DMS79 (cell line): ENCODE measurements around the gene PMEPA1.

Experiments used
- DNase-seq: peaks from one replicate; lab custom pipeline; 2025; lab: John Stamatoyannopoulos, UW

Gene PMEPA1

GRCh38 chr20:57622579-57623381, 87.0 kb downstream of the PMEPA1 start:
- peak; percentile 5 for DNase-seq

- DNase-seq, result no peak
Observed at GRCh38 chr20:57622201-57622570, 87.6 kb downstream of the PMEPA1 start.

- DNase-seq, result no peak
Observed at GRCh38 chr20:57621421-57622200, 88.2 kb downstream of the PMEPA1 start.

GRCh38 chr20:57620999-57621398, 88.8 kb downstream of the PMEPA1 start:
- DNase-seq, result no peak

DNA sequence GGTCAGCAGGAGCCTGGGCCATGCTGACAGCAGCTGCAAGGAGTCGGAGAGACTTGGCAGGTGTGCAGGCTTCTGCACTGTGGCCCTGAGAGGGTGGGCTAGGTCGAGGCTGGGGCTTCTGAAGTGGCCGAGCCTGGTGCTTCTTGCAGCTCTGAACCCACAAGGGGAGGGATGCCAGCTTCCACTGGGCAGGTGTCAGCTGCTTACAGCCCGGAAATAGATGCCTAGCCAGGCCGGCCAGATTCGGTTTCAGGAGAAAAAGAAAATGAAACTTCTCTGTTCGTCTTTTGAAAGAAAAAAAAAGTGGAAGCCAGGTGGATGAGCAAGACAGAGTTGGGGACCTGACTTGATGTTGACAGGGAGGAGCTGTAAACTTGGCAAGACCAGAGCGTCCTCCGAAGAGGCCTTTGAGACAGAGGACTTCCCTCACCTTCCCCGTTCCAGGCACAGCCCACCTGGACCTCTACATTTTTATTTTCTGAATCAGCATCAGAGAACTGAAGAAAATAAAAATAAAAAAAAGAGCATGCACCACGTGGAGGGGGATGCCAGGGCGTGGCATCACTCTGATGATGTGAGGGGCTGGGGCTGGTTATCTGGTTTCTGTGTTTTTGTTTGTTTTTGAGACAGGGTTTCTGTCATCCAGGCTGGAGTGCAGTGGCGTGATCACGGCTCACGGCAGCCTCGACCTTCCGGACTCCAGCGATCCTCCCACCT, 89.4 kb downstream of the PMEPA1 start, which contains the start of gene ZBP1:
TSS of gene ZBP1 (minus strand) at position 153 of the 717 bp plus-strand sequence. CDS start at position 22, 131 bp downstream.
- peak; percentile 64 for DNase-seq

DNA sequence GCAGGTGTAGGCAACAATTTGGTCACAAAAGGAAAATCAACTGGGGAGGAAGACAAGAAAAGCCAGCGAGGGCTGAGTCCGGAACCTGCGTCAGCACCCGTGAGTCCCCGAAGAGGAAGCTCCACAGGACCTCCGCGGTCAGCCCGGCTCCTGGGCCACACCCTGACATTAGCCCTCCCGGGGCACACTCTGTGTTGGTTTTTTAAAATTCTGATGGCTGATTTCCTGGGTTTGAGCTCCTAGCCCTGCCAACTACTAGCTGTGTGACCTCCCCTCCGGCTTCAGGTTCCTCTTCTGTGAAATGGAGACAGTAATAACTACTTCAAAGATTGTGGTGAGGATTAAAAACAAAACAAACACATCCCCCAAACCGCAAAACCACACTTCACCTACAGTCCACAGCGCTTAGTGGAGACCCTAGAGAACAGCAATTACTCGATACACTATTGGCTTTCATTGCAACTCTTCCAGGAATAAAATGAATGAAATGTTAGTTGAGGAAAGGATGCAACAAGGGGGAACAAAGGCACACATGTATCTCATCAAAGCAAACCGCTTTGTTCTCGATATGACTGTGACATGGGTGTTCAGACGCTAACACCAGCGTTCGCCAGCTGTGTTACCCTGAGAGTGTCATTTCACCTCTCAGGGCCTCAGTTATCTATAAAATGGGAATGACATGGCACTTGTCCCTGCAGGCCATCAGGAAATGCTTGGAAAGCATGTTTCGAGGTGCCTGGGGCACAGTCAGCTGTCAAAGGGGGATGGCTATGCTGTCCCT, 90.6 kb downstream of the PMEPA1 start:
- peak; percentile 70 for DNase-seq

GRCh38 chr20:57618764-57619050, 91.1 kb downstream of the PMEPA1 start:
- DNase-seq, result no peak

DNA sequence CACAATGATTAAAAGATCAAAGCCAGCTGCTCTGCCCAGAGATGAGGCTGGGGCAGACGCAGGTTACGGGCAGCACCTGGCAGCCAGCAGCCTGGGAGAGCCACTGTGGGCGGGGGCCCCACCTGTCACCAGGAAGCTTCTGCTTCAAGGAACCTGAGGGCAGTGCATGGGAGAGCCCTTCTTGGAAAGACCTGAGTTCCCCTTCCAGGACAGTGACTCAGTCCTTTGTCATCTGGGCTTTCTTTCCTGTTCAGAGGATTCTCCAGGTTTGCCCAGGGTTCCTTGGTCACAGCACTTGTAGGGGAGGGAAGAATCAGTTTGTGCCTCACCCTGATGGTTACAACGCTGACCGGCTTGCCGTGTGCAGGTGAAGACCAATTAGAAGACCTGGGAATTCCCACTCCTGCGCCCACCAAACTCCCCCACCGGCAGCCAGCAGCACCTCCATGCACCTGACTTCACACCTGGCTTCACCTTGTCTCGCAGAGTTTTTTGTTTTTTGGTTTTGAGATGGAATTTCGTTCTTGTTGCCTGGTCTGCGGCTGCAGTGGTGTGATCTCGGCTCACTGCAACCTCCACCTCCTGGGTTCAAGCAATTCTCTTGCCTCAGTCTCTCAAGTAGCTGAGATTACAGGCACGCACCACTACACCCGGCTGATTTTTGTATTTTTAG, 91.6 kb downstream of the PMEPA1 start:
- DNase-seq, result peak; percentile 60

DNA sequence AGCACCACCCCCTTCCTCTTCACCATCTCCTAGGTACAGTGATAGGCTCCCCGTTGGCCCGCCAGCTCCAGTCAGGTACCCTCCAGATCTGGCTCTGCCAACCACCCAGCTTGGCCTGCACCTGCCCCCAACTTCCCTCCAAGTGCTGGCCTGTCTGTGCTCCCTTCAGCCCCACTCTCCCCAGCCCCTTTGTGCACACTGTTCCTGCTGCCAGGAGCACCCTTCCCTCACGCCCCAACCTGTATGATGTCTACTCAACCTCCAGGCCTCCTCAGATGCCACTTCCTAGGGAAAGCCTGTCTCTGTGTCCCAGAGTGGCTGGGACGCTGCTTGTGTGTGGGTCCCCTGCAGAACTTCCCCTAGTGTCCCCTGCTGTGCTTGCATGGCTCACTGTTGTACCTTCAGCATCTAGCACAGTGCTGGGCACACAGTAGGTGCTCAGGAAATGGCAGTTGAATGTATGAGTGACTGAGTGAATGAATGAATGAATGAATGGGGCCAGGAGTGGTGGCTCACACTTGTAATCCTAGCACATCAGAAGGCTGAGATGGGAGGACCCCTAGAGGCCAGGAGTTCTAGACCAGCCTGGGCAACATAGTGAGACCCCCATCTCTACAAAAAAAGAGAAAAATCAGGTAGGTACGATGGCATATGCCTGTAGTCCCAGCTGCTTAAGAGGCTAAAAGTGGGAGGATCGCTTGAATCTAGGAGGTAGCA, 92.6 kb downstream of the PMEPA1 start:
- DNase-seq, result no peak

DNA sequence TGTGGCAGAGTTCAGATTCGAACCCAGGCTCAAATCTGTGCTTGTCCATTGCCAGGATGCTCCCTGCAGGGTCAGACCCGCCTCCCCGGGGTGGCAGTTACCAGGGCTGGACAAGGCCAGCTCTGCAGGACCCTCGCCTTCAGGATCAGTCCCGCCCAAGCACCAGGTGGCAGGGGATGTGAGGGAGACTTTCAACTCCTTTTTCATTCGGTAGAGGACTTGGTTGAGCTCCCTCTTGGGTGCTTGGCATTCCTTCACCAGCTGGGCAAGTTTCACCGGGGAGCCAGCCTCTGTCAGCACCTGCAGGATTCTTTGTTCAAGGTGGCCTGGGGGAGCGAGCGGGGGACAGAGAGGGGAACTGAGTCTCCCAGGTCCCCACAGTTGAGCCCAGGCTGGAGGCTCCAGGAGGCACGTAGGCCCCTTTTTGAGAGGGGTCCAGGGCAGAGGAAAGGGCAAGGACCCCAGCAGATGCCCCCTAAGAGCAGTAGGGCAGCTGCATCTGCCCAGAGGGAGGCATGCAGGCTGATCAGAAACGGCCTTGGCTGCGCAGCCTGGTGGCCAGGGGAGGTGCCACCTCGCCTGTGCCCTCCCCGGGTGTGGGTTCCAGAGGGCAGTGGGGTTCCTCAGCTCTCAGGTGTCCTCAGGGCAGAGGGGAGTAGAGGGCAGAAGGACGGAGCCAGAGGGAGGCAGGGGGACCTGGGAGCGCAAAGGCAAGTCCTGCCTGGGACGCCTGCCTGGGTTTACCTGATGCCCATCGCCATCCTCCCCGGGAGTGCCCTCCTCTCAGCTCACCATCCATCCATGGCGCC, 93.5 kb downstream of the PMEPA1 start:
- DNase-seq, result no peak

- DNase-seq, result no peak
Observed at GRCh38 chr20:57615445-57615811, 94.4 kb downstream of the PMEPA1 start.

DNA sequence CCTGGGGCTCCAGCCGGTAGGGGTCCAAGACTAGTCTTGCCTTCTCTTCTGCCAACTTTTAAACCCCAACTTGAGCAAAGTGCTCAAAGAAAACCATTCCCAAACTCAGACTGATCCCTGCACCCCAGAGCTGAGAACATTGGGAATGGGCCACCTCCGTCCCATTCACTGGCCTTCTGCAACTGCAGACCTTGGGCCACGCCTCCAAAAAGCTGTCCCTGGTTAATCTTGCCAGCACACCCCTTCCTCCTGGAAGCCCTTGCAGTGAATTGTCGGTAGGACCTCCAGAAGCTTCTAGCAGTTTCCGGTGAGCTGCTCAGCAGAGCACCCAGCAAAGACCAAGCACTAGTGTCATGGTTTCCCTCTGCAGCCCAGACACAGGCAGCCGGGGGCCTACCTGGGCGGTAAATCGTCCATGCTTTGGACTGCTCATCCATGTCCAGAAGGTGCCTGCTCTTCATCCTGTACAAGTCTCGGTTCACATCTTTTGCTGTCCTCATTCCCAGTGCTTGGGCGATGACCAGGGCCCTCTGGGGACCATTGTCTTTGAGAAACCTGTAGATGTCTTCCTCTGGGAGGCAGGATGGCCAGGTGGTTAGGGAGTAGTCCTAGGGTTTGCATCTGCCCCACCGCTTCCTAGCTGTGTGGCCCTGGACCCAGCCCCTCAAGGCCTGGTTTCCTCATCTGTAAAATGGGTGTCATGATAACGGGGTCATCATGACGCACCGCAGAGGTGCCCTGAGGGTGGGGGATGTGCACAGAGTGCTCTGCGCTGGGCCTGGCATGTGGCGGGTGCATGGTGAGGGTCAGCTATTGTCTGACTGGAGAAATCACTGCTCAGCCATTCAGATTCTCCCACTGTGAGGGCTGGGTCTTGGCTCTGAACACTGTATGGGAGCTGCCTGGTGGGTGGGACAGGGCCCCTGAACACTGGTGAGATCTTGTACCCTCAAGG, 95.0 kb downstream of the PMEPA1 start:
- DNase-seq, result no peak

DNA sequence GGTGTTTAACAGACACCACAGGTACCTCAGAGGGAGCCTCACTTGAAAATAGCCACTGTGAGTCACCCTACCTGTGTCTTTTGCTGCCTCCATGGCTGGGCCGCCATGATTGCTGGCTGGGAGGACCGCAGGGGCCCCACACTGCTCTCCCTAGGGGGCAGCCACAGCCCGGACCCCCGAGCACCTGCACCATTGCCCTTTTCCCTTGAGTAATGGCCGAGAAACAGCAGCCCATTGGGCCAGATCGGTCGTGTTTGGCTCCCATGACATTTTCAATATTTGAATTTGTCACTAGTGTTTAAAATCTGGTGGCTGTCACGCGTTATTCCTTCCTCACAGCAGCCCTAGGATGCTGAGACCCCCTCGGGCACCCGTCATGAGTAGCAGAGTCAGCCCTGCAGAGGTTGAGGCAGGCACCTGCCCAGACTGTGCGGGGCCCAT, 96.3 kb downstream of the PMEPA1 start:
- DNase-seq, result no peak

DNA sequence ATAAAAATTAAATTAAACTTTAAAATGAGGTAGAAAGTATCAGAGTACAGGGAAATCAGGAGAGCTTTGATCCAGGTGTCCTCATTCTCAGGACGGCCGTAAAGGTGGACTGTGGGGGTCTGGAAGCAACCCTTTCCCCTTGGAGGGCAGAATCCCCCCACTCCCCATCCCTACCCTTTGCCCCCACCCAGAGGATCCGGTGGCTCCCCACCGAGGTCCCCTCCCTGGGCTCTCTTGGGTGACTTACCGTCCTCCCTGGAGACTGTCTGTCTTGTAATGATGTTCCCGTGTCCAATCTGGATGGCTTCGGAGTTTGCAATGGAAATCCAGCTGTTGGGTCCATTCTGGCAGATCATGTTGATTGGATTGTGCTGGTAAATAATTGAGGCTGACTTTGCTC, 96.9 kb downstream of the PMEPA1 start:
- no peak for DNase-seq

- no peak for DNase-seq
Observed at GRCh38 chr20:57612436-57612835, 97.4 kb downstream of the PMEPA1 start.

DNA sequence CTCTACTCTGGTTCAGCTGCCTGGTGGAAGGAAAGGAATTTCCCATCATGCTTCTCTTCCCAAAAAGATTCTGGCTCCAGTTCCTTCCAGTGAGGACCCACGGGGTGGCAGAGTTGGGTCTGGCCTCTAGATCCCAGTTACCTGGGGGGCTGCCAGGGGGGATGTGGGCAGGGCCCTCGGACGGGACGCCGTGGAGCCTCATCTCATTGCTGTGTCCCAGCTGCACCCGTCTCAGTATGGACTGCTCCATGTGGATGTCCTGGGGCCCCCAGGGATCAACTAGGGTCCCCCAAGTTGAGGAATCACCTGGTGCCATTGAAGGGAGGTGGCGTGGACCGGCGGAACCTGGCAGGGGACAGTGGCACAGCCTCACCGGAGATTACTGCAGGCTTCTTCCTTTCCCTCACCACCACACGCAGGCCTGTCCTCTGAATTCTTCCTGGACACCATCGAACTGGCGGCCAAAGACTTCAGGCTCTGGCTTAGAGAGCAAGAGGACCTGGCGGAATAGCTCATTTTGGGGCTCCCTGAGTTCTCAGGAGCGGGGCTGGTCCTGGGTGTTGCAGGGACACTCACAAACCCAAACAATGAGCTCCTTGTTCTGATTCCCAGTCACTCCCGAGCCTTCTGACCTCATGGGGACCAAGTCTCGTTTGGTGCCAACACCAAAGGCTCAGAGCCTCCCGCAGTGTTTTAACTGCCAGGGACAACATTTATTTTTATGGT, 98.1 kb downstream of the PMEPA1 start:
- no peak for DNase-seq

DNA sequence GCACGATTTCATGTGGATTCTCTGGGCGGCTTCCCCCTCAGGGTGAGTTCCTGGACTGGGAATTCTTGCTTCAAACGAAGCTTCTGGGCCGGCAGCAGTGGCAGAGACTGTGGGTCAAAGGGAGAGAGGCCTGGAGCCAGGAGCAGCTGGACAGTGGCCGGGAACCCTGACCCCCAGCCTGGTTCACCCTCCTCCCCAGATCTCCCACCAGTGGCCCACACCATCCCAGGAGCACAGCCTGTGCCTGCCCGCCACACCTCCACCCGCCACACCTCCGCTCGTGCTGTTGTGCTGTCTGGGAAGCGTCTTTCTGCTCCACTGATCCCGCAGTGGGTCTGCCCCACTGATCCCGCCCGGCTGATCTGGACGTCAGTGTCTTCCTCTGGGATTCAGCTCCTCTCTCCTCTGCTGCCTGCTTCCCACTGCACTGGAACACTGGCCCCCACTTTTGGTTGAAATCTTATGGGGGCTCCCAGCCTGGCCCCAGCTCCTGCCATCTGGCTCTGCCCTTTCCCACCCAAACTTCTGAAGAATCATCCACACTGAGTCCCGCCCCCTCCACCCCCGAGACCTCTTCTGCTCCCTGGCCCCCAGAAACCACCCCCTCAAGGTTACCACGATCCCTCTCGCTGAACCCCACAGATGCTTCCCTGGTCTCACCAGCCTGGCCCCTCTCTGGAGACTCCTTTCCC, 99.4 kb downstream of the PMEPA1 start:
- DNase-seq, result no peak

GRCh38 chr20:57609842-57610167, 100.0 kb downstream of the PMEPA1 start:
- DNase-seq, result no peak
